ENCODE results near the gene RNGTT. TPM values are rescaled to one million over a fixed set of nuclear protein-coding genes. Genes with fewer than 3 reads are reported as not detected.

RNGTT gene
- total RNA-seq, 2 experiments from 2014 or later: 20.4 to 23.5 TPM

GRCh38 chr6:88587150-88587520, 376.3 kb downstream of the RNGTT start:
- ChIA-PET CTCF (no interaction called here), POLR2A (no interaction called here)
- Mint-ChIP-seq H3K27me3 (ENCODE audit: low read depth) (peaks cover 2% of the 10 kb centered on the region), H3K9me3 (ENCODE audit: insufficient read depth) (no peaks in the 10 kb centered on the region), H3K27ac (no peak overlapping the region), H3K4me1 (ENCODE audit: low read depth) (no peaks in the 10 kb centered on the region), H3K36me3 (ENCODE audit: low read depth) (no peaks in the 10 kb centered on the region), H3K4me3 (no peak overlapping the region)
- ATAC-seq (no peak), DNase-seq (no peak)

GRCh38 chr6:88586371-88587149, 376.9 kb downstream of the RNGTT start:
- Mint-ChIP-seq H3K36me3 (ENCODE audit: low read depth) (no peaks in the 10 kb centered on the region), H3K9me3 (ENCODE audit: insufficient read depth) (no peaks in the 10 kb centered on the region), H3K27ac (no peak overlapping the region), H3K4me3 (no peak overlapping the region), H3K27me3 (ENCODE audit: low read depth) (peaks cover 2% of the 10 kb centered on the region), H3K4me1 (ENCODE audit: low read depth) (no peaks in the 10 kb centered on the region)
- ATAC-seq: no peak
- ChIA-PET CTCF (no interaction called here), POLR2A (no interaction called here)
- DNase-seq: no peak

GRCh38 chr6:88585276-88585692, 378.1 kb downstream of the RNGTT start:
- CTCF ChIA-PET: no interaction called here
- no peaks in the 10 kb centered on the region for H3K36me3 Mint-ChIP-seq (ENCODE audit: low read depth)
- no peaks in the 10 kb centered on the region for H3K9me3 Mint-ChIP-seq (ENCODE audit: insufficient read depth)
- ATAC-seq (no peak), DNase-seq (no peak)
- peaks cover 6% of the 10 kb centered on the region for H3K27me3 Mint-ChIP-seq (ENCODE audit: low read depth)
- no peaks in the 10 kb centered on the region for H3K4me1 Mint-ChIP-seq (ENCODE audit: low read depth)
- no peak overlapping the region for H3K27ac Mint-ChIP-seq
- no peak overlapping the region for H3K4me3 Mint-ChIP-seq
- POLR2A ChIA-PET: no interaction called here

- Mint-ChIP-seq H3K4me3 (no peak overlapping the region), H3K27me3 (ENCODE audit: low read depth) (peaks cover 6% of the 10 kb centered on the region), H3K36me3 (ENCODE audit: low read depth) (no peaks in the 10 kb centered on the region), H3K27ac (no peak overlapping the region), H3K4me1 (ENCODE audit: low read depth) (no peaks in the 10 kb centered on the region), H3K9me3 (ENCODE audit: insufficient read depth) (no peaks in the 10 kb centered on the region)
- POLR2A ChIA-PET: no interaction called here
- ATAC-seq: no peak
- DNase-seq: no peak
- CTCF ChIA-PET: no interaction called here
Measured at GRCh38 chr6:88584581-88585275, 378.7 kb downstream of the RNGTT start.

- DNase-seq (no peak), ATAC-seq (no peak)
- Mint-ChIP-seq H3K27ac (no peak overlapping the region), H3K4me1 (ENCODE audit: low read depth) (no peaks in the 10 kb centered on the region), H3K27me3 (ENCODE audit: low read depth) (peaks cover 4% of the 10 kb centered on the region), H3K36me3 (ENCODE audit: low read depth) (no peaks in the 10 kb centered on the region), H3K9me3 (ENCODE audit: insufficient read depth) (no peaks in the 10 kb centered on the region), H3K4me3 (no peak overlapping the region)
- POLR2A ChIA-PET: no interaction called here
- CTCF ChIA-PET: no interaction called here
Measured at GRCh38 chr6:88577461-88577860, 386.0 kb downstream of the RNGTT start.

GRCh38 chr6:88575536-88575935, 387.9 kb downstream of the RNGTT start:
- Mint-ChIP-seq H3K27me3 (ENCODE audit: low read depth) (peaks cover 2% of the 10 kb centered on the region), H3K9me3 (ENCODE audit: insufficient read depth) (no peaks in the 10 kb centered on the region), H3K4me3 (no peak overlapping the region), H3K4me1 (ENCODE audit: low read depth) (no peaks in the 10 kb centered on the region), H3K27ac (no peak overlapping the region), H3K36me3 (ENCODE audit: low read depth) (no peaks in the 10 kb centered on the region)
- CTCF ChIA-PET: no interaction called here
- POLR2A ChIA-PET: no interaction called here
- DNase-seq: no peak
- ATAC-seq: no peak

- Mint-ChIP-seq H3K27me3 (ENCODE audit: low read depth) (no peaks in the 10 kb centered on the region), H3K4me1 (ENCODE audit: low read depth) (no peaks in the 10 kb centered on the region), H3K27ac (no peak overlapping the region), H3K36me3 (ENCODE audit: low read depth) (no peaks in the 10 kb centered on the region), H3K4me3 (no peak overlapping the region), H3K9me3 (ENCODE audit: insufficient read depth) (no peaks in the 10 kb centered on the region)
- ATAC-seq (no peak), DNase-seq (no peak)
- POLR2A ChIA-PET: no interaction called here
- CTCF ChIA-PET: no interaction called here
Measured at GRCh38 chr6:88574651-88575050, 388.8 kb downstream of the RNGTT start.

- DNase-seq (no peak), ATAC-seq (no peak)
- no peaks in the 10 kb centered on the region for H3K27me3 Mint-ChIP-seq (ENCODE audit: low read depth)
- POLR2A ChIA-PET: no interaction called here
- no peak overlapping the region for H3K4me3 Mint-ChIP-seq
- H3K27ac Mint-ChIP-seq: no peak overlapping the region
- CTCF ChIA-PET: no interaction called here
- H3K36me3 Mint-ChIP-seq (ENCODE audit: low read depth): no peaks in the 10 kb centered on the region
- no peaks in the 10 kb centered on the region for H3K4me1 Mint-ChIP-seq (ENCODE audit: low read depth)
- no peaks in the 10 kb centered on the region for H3K9me3 Mint-ChIP-seq (ENCODE audit: insufficient read depth)
Measured at GRCh38 chr6:88574031-88574430, 389.4 kb downstream of the RNGTT start.

- ChIA-PET CTCF (no interaction called here), POLR2A (no interaction called here)
- Mint-ChIP-seq H3K36me3 (ENCODE audit: low read depth) (no peaks in the 10 kb centered on the region), H3K9me3 (ENCODE audit: insufficient read depth) (no peaks in the 10 kb centered on the region), H3K4me1 (ENCODE audit: low read depth) (no peaks in the 10 kb centered on the region), H3K27ac (no peak overlapping the region), H3K27me3 (ENCODE audit: low read depth) (no peaks in the 10 kb centered on the region), H3K4me3 (no peak overlapping the region)
- no peak for ATAC-seq
- no peak for DNase-seq
Measured at GRCh38 chr6:88573561-88573960, 389.9 kb downstream of the RNGTT start.

- ChIA-PET CTCF (no interaction called here), POLR2A (no interaction called here)
- H3K27ac Mint-ChIP-seq: no peak overlapping the region
- no peaks in the 10 kb centered on the region for H3K9me3 Mint-ChIP-seq (ENCODE audit: insufficient read depth)
- H3K27me3 Mint-ChIP-seq (ENCODE audit: low read depth): no peaks in the 10 kb centered on the region
- no peaks in the 10 kb centered on the region for H3K36me3 Mint-ChIP-seq (ENCODE audit: low read depth)
- no peaks in the 10 kb centered on the region for H3K4me1 Mint-ChIP-seq (ENCODE audit: low read depth)
- no peak overlapping the region for H3K4me3 Mint-ChIP-seq
- DNase-seq (no peak), ATAC-seq (no peak)
Measured at GRCh38 chr6:88572449-88573139, 390.8 kb downstream of the RNGTT start.

GRCh38 chr6:88569959-88570358, 393.5 kb downstream of the RNGTT start:
- no peaks in the 10 kb centered on the region for H3K36me3 Mint-ChIP-seq (ENCODE audit: low read depth)
- POLR2A ChIA-PET: no interaction called here
- CTCF ChIA-PET: no interaction called here
- H3K9me3 Mint-ChIP-seq (ENCODE audit: insufficient read depth): no peaks in the 10 kb centered on the region
- no peaks in the 10 kb centered on the region for H3K4me1 Mint-ChIP-seq (ENCODE audit: low read depth)
- DNase-seq (no peak), ATAC-seq (no peak)
- H3K27me3 Mint-ChIP-seq (ENCODE audit: low read depth): no peaks in the 10 kb centered on the region
- no peak overlapping the region for H3K4me3 Mint-ChIP-seq
- H3K27ac Mint-ChIP-seq: no peak overlapping the region

GRCh38 chr6:88567696-88568095, 395.7 kb downstream of the RNGTT start:
- Mint-ChIP-seq H3K9me3 (ENCODE audit: insufficient read depth) (no peaks in the 10 kb centered on the region), H3K4me1 (ENCODE audit: low read depth) (no peaks in the 10 kb centered on the region), H3K27ac (no peak overlapping the region), H3K27me3 (ENCODE audit: low read depth) (no peaks in the 10 kb centered on the region), H3K4me3 (no peak overlapping the region), H3K36me3 (ENCODE audit: low read depth) (no peaks in the 10 kb centered on the region)
- ATAC-seq: no peak
- ChIA-PET CTCF (no interaction called here), POLR2A (no interaction called here)
- no peak for DNase-seq
